GM19238 (cell line): Measurements from ENCODE around the gene GATA2.

Source experiments
- DNase-seq: peaks from one replicate; pipeline ENCODE4 v3.0.0; 2011; ENCODE audit warnings: low spot score; ENCODE audit not compliant: insufficient read length

The GATA2 gene

DNA sequence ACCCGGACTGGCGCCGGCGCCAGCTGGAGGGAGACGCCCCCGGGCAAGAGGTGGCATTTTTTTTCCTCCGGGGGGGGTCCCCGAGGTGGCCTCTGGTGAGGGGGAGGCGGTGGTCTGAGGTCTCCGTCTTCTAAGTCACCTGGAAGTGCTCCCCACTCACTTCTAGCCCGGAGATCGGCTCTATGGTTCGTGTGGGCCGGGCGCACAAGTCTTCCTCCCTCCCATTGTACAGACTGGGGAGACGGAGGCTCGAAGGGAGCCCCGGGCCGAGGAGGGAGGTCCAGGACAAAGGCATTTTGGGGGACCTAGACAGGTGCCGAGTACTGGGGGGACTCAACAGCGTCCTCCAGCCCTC lies 4.4 kb downstream of the GATA2 start:
- DNase-seq = no peak

DNA sequence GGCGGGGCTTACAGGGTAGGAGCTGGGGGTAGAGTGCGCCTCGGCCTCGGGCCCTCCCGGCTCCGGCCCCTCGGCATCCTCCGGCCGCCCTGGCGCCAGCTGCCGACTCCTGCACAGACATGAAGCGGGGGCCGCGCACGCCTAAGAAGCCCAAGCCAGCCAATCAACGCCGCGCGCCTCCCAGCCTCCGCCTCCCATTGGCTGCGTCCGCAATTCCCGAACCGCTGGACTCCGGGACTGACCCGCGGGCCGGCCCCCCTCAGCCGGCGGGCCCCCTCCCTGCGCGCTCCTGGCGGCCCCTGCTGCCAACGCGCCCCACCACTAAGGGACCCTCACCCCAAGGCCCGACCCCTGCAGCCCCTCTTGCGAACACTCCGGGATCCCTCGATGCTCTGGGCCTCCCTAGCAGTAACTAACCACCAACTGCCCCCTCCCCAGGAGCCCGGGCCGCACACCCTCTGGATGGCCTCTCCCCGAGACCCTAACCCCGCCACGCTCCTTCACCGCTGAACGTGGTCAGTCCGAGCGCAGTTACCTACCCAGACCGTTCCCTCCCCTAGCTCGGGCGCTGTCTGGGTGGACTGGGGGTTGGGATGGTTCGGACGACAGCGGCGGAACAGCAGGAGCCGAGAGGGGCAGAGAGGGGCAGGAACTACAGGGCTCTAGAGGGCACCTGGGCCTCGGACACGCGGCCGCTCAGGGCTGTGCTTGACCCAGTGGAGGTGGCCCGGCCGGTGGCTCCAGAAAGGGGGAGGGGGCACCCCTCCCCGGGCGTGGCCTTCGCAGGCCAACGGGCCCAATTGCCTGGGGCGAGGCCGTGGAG lies 5.0 kb downstream of the GATA2 start:
- DNase-seq = no peak

DNA sequence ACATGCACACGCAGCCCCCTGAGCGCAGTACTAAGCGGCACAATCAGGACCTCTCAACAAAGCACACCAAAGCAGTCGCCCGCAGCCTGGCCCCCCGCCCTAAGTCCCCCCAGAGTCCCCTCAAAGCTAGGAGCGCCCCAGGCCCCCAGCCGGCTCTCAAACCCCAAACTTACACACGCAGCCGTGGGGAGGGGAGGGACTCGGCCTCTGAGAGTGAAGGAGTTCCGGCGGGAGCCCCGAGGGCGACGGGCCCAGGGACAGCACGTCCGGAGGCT lies 5.5 kb downstream of the GATA2 start:
- DNase-seq = no peak

DNA sequence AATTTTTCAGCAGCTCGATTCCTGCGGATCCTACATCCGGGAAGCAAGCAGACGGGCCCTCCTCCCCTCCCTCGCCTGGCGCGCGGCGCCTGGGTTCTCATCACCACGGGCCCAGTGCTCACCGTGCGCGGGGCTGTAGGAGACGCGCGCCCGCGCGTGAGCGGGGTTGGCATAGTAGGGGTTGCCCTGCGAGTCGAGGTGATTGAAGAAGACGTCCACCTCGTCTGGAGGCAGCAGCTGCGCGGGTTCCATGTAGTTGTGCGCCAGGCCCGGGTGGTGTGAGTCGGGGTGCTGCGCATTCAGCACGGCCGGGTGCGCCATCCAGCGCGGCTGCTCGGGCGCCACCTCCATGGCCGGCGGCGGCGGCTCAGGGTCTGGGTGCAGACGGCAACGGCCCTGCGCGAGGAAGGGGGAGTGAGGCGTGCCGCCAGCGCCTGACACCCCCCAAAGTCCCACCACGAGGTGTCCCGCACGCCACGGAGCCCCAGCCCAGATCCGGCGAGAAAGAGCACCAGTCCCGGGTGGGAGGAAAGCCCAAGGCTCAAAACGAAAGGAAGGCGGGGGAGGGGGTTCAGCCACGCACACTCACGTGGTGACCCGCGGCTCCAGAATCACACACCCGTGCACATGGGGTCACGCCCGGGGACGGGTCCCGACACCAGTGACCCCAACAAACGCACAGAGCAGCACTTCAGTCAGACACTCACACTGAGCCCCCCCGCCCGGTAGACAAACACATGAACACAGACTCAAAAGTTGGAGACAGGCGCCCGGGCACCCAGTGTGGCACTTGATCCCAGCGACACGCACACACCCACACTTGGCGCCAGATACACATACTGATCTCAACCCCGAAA lies 6.1 kb downstream of the GATA2 start:
- DNase-seq = no peak

DNA sequence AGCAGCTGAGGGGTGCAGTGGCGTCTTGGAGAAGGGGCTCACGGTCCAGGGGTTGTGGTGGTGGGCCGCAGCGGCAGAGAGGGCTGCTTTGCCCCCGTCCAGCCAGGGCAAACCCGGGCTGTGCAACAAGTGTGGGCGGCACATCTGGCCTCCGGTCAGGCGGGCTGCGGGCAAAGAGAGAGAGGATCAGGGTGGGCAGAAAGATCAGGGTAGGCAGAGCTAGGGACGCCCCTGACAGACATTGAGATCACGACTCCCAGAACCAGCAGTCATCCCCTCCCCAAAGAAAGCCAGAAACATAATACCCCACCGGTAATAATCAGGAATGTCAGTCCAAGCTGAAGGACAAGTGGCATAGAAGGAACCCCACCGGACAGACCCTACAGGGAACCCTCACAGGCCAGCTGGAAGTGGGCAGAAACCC lies 6.8 kb downstream of the GATA2 start:
- DNase-seq = no peak

DNA sequence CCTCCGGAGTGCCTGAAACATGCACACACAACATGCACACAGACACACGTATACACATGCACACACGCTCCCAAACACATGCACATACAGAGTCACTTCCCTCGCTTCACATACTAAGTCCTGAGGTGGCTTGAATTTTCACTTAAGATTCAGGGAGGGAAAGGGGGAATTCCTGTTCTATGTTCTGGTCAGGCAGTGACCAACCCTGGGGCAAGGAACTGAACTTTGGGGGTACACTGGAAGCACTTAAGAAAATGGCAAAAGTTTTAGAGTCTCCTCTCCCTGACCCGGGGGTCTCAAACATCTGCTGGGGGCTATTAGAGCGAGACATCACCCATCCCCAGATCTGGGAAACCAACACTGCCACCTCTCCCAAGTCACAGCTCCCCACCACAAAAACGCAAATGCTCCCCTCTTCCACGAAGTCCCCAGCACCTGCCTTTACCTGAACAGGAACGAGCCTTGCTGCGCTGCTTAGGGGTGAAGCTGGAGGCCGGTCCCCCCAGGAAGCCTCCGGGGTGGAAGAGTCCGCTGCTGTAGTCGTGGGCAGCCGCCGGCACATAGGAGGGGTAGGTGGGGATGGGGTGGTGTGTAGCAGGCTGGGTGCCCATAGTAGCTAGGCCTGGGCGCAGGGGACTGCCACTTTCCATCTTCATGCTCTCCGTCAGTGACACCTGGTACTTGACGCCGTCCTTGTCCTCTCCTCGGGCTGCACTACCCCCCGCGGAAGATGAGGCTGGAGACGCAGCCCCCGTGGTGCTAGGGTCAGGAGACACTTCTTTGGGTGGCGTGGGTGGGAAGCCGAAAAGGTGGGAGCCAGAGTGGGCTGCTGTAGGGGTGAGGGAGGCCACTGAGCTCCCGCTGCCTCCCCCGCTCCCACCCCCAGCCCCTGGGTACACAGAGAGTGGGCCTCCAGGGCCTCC lies 7.5 kb downstream of the GATA2 start:
- no peak for DNase-seq

DNA sequence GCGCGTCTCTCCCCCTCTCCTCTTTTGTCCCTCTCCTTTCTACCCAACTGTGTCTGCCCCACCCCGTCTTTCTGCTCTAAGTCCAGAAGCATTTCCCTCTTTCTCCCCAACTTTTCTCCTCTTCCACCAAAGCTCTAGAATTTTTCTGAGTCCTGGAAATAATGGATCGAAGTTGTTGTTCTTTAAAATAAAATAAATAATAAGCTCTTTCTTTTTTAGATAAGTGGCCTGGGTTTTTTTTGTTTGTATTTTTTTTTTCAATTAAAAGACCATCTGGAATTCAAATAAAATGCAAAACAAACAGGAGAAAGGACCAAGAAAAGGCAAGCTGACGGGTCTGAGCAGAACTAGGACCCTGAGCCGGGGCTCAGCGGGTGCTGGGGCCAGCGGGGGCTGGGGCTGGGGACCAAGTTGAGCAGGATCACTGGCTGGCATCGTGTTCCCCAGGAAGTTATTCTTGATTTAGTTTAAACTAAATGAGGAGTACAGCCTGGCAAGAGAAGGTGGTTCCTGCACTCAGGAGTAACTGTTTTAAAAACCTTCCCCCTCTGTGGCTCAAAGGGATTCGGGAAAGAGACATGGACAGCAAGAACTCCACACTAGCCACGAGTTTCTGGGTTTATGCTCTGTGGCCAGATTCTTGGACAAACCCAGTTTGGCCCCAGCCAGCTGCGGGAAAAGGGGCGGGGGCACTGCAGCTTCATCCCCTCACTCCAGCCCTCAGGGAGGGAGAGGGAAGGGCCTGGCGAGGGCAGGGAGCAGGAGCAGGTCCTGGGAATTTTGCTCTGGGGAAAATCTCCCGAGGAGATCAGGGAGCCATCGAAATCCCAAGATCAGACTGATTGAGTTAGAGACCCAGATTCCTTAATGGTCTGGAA lies 8.4 kb downstream of the GATA2 start:
- DNase-seq = no peak

DNA sequence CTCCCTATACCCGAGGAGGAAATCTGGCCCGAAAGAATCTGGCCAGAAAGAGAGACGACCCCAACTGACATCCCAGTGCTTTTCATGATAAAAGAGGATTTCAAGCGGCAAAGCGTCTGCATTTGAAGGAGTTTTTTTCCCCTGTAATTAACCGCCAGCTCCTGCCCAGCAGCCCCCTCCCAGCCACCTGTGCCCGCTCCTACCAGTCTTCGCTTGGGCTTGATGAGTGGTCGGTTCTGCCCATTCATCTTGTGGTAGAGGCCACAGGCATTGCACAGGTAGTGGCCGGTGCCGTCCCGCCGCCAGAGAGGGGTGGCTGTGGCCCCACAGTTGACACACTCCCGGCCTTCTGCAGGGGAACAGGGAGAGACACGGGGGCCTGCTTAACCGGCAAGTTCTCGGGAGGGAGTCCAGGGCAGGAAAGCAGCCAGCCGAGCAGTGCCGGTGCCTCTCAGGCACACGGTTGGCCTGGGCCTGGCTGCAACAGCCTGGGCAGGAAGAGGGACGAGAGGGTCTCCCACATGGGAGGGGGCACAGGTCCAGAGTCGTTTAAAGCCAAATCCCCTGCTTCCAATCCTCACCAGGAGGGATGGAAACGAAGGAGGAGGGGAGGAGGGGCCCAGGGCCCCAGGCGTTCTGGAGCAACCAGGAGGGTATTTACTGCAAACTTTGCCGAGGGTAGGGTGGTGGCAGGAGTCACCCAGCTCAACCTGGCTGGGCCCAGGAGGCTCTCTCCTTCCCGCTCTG lies 9.2 kb downstream of the GATA2 start:
- DNase-seq = no peak

DNA sequence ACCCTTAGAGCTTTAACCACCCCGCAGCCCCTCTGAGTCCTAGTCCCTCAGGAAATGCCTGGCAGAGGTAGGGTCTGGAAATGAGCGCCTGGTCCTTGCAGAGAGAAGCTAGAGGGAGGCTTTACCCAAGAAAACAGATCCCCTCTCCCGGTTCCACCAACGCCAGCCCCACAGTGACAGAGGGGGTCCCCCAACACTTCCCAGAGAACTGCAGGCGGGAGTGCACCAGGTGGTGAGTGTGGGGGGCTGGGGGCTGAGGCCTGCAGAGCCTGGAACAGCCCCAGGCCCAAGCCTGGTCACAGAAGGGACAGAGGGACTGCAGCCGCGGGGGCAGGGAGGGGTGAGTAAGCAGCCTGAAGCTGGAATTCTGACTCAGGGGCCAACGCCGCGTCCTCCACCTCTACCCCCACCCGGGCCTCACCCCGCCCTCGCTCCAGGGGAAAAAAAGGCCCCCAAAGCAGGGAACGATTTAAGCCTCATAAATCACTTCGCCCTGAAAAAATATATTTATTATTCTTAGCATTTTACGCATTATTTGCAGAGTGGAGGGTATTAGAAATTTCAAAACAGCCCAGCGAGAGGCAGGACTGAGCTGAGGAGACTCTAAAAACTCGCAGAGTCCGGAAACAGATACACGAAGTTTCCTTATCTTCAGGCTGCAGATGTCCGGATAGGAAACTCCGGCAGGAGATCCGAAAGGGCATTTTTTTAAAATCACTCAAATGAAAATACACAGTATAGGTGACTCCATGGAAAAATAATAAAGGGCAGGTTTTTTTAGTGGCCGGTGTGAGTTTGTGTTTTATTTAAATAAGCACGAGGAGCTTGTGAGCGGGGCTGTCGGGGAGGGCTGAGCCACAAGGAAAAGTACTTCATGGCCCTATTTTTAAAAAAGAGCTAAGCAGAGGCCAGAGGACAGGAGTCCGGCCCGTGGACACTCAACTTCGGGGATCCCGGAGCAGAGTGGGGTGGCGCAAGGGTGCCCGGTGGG lies 10.0 kb downstream of the GATA2 start:
- no peak for DNase-seq

DNA sequence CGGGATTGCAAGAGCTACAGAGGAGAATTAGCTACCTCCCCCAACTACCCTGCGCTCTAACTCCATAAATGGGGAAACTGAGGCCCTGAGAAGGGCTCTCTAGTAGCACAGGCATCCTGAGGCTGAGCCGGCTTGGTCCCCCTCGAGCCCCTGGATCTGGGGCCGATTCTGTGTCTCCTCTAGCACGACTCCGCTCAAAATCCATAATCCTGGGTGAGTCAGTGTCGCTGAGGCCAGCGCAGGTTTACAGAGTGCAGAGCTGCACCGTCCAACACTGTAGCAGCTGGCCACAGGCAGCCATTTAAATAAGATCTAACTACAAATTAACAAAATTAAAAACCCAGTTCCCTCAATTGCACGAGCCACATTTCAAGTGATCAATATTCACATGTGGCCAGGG lies 10.8 kb downstream of the GATA2 start:
- no peak for DNase-seq

DNA sequence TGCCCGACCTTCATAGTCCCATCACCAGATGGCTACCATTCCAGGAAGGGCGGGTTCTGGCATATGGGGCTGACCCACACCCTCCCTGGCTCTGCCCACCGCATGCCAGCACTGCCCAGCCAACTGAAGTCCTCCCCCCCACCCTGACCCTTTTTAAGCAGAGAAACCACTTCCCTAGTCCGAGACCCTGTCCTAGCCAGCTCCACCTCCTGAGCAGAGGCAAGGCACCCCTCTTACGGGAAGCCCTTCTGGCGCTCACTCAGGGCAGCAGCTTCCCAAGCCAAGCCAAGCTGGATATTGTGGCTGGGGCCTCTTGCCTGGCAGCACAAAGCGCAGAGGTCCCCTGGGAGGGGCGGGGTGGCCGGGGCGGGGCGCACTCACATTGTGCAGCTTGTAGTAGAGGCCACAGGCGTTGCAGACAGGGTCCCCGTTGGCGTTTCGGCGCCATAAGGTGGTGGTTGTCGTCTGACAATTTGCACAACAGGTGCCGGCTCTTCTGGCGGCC lies 11.5 kb downstream of the GATA2 start:
- DNase-seq = no peak

DNA sequence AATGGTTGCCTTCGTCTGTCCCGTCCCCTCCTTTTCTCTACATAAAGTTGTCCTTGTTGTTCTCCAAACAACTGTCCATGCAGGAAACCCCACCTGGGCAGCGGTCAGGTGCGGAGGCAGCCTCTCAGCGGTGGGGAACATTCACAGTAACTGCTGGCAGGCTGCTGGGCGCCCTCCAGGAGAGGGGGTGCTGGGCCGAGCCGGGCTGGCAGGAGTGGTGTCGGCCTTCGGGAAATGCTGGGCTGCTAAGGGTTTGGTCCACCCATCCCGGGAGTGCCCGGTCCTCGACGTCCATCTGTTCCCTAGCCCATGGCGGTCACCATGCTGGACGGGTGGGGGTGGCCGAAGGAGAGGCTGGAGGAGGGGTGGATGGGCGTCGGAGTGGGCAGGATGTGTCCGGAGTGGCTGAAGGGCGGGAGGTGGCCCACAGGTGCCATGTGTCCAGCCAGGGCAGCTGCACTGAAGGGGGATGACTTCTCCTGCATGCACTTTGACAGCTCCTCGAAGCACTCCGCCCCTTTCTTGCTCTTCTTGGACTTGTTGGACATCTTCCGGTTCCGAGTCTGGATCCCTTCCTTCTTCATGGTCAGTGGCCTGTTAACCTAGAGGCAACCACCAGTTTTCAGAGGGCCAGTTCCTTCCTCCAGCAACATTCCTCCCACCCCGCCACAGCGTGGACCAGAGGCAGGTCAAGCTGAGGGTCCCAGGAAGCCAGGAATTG lies 12.1 kb downstream of the GATA2 start:
- DNase-seq = no peak

DNA sequence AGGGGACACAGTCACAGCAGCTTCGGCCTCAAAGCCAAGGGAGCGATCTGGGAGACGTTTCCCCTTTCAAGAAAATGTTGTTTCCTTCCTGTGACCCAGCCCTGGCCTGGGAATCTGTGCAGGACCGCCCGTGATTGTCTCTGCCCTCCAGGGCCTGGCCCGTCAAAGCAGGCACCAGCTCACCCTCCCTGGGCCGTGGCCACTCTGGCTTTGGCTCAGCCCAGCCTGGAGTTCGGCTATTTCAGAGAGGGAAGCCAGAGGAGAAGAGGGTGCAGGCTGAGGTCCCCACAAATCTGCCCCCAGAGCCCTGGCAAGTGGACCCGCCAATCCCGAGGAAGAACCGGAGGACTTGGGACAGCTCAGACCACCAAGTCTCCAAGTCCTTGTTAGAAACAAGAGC lies 12.7 kb downstream of the GATA2 start:
- no peak for DNase-seq

DNA sequence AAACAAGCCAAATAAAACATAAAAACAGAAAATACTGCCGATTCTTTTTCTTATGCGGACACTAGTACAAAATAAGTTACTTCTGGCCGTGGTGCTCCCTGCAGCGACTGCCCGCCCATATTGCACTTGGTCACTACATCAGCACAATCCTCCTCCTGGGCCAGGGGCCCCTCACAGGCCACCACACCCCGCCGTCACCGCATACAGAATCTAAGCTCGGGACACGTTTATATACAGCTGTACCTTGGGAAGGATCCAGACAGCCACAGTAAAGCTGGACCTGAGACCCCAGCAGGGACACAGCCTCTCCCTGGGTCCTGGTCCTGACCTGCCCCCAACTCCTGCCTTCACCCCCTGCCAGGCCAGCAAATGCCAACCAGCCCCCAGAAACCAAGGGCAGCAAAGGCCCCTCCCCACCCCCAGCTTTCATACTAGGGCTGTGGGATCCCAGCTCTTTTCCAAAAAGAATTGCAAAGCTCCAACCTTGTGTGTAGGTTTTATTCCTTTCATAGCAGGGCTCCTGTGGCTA lies 13.4 kb downstream of the GATA2 start:
- no peak for DNase-seq

DNA sequence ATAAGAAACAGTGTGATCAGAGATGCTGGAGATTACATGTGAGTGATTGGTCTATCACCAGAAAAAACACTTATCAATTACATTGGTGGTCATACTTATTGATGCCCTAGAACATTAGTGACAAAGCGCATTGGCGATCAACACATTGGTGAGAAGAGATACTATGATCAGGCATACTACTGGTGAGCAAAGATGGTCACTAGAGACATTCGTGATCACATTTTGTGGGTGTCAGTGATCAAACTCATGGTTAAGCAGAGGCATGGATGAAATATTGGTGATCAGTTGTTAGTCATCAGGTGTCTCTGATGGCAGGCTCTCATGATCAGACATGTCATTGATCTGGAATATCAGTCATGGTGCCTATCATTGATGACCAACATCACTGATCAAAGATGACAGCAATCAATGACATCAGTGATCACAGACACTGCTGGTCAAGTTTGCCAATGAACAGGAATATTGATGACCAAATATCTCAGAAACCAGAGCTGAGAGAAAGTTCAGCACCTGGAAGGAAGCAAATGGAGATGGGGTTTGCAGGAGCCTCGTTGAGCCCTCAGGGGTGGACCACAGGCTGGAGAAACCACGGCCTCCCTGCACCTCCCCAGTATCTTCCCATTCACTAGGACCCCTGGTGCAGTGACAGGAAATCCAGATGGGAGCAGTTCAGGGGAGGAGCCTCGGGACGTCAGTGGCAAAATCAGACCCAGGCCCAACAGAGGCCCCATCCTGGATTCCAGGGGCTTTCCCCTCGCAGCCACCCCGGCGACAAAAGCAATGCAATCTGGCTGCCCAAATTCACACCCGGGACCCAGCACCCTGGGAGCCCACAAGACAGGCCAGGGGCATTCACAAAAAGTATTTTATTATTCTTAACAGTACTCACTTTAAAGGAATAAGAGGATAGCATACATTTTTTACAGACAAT lies 14.2 kb downstream of the GATA2 start:
- no peak for DNase-seq

DNA sequence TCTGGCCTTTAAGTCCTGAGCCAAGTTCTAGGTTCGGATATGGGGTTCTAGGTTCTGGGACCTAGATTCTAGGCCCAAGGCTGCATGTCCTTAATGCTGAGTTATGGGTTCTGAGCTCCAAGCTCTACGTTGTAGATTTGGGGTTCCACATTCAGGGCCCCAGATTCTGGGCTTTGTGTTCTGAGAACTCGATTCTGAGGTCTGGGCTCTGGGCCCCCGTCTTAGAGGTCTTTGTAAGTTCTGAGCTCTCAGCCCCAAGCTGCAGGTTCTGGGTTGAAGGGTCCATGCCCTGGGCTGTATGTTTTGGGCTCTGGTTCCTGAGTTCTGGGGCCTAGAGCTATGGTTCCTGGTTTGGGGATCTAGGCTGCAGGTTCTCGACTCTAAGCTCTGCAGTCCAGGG lies 16.3 kb downstream of the GATA2 start:
- no peak for DNase-seq

DNA sequence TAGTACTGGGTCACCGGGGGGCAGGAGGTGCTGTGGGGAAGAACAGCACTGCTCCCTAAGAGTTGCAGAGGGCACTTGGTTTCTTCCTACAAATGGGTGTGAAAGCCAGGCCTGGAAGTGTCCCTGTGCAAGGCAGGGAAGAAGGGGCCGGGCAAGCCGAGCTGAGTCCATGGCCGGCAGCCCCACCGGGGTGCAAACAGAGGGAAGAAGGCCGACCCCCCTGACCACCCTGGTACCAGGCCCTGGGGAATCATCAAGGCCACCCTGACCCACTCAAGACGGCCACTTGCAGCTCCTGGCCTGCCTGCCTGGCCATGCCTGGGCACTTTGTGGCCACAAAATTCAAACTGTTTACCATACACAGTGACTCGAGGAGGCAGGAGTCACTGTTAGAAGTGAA lies 17.6 kb downstream of the GATA2 start:
- DNase-seq = no peak
